IMR-90 (cell line): ENCODE measurements around the gene ABCC4. TPM values are rescaled to one million over a fixed set of nuclear protein-coding genes. Genes with fewer than 3 reads are reported as not detected.

Source experiments
- ATAC-seq: fragments of 200-7000 bp; cut with Tn5 transposase; 2 replicates; pipeline ENCODE4 v1.9.1; 2020; ENCODE audit warnings: low read depth, mild to moderate bottlenecking, moderate library complexity
- BruUV-seq: library from RNA; stranded (reverse); fragments of 400-500 nt; replicated peaks from 2 replicates; lab custom pipeline; 2021; lab: Mats Ljungman, UMichigan
- CTCF ChIA-PET: fragments of 300-600 bp; formaldehyde crosslinking; extraction: SDS; loops from one replicate; lab custom pipeline; 2021; ENCODE audit warnings: antibody characterized with exemption; lab: Yijun Ruan, JAX
- POLR2A ChIA-PET: fragments of 300-600 bp; sonication (Branson Sonifier 250); formaldehyde crosslinking; loops from one replicate; lab custom pipeline; 2022; ENCODE audit warnings: antibody characterized with exemption; ENCODE audit not compliant: unreplicated experiment; lab: Charles Lee
- DNase-seq: peaks from one replicate; pipeline ENCODE4 v3.0.0; 2013
- H2AFZ ChIP-seq: replicated peaks from 2 replicates; pipeline ENCODE3; 2013; ENCODE audit warnings: low read length, mild to moderate bottlenecking; ENCODE audit not compliant: poor library complexity
- H2AK5ac ChIP-seq: 2 replicates; pipeline ENCODE4 v1.6.1; 2013; ENCODE audit warnings: low read depth, low read length, inconsistent platforms
- H2AK9ac ChIP-seq: replicated peaks from 2 replicates; pipeline ENCODE3; 2013; ENCODE audit warnings: mild to moderate bottlenecking, low read depth, low read length, moderate library complexity; ENCODE audit not compliant: poor library complexity
- H2BK120ac ChIP-seq: 2 replicates; pipeline ENCODE4 v1.6.1; 2013; ENCODE audit warnings: low read depth, low read length, inconsistent platforms
- H2BK15ac ChIP-seq: 3 replicates; pipeline ENCODE4 v1.6.1; 2013; ENCODE audit warnings: low read depth, low read length, inconsistent platforms
- H2BK20ac ChIP-seq: 2 replicates; pipeline ENCODE4 v1.6.1; 2013; ENCODE audit warnings: low read depth, mild to moderate bottlenecking, inconsistent platforms, low read length, moderate library complexity
- H2BK5ac ChIP-seq: 2 replicates; pipeline ENCODE4 v1.6.1; 2013; ENCODE audit warnings: mild to moderate bottlenecking, low read depth, low read length, inconsistent platforms; ENCODE audit not compliant: poor library complexity, severe bottlenecking
- H3K14ac ChIP-seq: replicated peaks from 2 replicates; pipeline ENCODE4 v1.6.1; 2013; ENCODE audit warnings: low read depth, low read length, inconsistent platforms
- H3K18ac ChIP-seq: 2 replicates; pipeline ENCODE4 v1.6.1; 2013; ENCODE audit warnings: low read depth, low read length, control low read depth
- H3K23ac ChIP-seq: 2 replicates; pipeline ENCODE4 v1.6.1; 2013; ENCODE audit warnings: low read depth, low read length, inconsistent platforms
- H3K27ac ChIP-seq: 2 replicates; pipeline ENCODE4 v1.5.1; 2013; ENCODE audit warnings: mild to moderate bottlenecking, control low read depth, low read length; ENCODE audit not compliant: insufficient read depth
- H3K27me3 ChIP-seq: 2 replicates; pipeline ENCODE4 v1.6.1; 2013; ENCODE audit warnings: low read length; ENCODE audit not compliant: control insufficient read depth, insufficient read depth
- H3K36me3 ChIP-seq: 2 replicates; pipeline ENCODE4 v1.6.1; 2013; ENCODE audit warnings: low read length, mixed read lengths; ENCODE audit not compliant: control insufficient read depth, insufficient read depth
- H3K4ac ChIP-seq: 2 replicates; pipeline ENCODE4 v1.6.1; 2013; ENCODE audit warnings: low read depth, low read length, inconsistent platforms
- H3K4me1 ChIP-seq: 2 replicates; pipeline ENCODE4 v1.6.1; 2013; ENCODE audit warnings: low read length, mixed read lengths; ENCODE audit not compliant: control insufficient read depth, insufficient read depth
- H3K4me2 ChIP-seq: 2 replicates; pipeline ENCODE4 v1.6.1; 2013; ENCODE audit warnings: low read depth, mild to moderate bottlenecking, control low read depth, low read length, moderate library complexity
- H3K4me3 ChIP-seq: 2 replicates; pipeline ENCODE4 v1.5.1; 2013; ENCODE audit warnings: low read depth, mild to moderate bottlenecking, control low read depth, low read length, moderate library complexity; ENCODE audit not compliant: insufficient read depth
- H3K56ac ChIP-seq: 2 replicates; pipeline ENCODE4 v1.6.1; 2013; ENCODE audit warnings: low read length, inconsistent platforms; ENCODE audit not compliant: insufficient read depth; ENCODE audit errors: extremely low read depth
- H3K79me1 ChIP-seq, 2 experiments: 2 replicates each; pipeline ENCODE4 v1.6.1; 2013; ENCODE audit warnings: low read length in 2 of 2, inconsistent platforms in 1 of 2, low read depth in 1 of 2
- H3K9ac ChIP-seq: 2 replicates; pipeline ENCODE4 v1.6.1; 2013; ENCODE audit warnings: low read depth, low read length, control low read depth
- H3K9me1 ChIP-seq: 2 replicates; pipeline ENCODE4 v1.6.1; 2013; ENCODE audit warnings: low read length, inconsistent platforms; ENCODE audit not compliant: insufficient read depth
- H3K9me3 ChIP-seq: 2 replicates; pipeline ENCODE4 v1.6.1; 2013; ENCODE audit warnings: low read length; ENCODE audit not compliant: control insufficient read depth, insufficient read depth
- H4K20me1 ChIP-seq: 2 replicates; pipeline ENCODE4 v1.6.1; 2013; ENCODE audit warnings: low read length, inconsistent platforms; ENCODE audit not compliant: insufficient read depth
- H4K5ac ChIP-seq: 2 replicates; pipeline ENCODE4 v1.6.1; 2013; ENCODE audit warnings: mild to moderate bottlenecking, low read depth, low read length, control low read depth
- H4K8ac ChIP-seq, 2 experiments: 2 replicates each; pipeline ENCODE4 v1.6.1; 2013; ENCODE audit warnings: low read depth in 2 of 2, low read length in 2 of 2, control low read depth in 1 of 2, inconsistent platforms in 1 of 2
- H4K91ac ChIP-seq: 2 replicates; pipeline ENCODE4 v1.6.1; 2013; ENCODE audit warnings: low read depth, low read length, inconsistent platforms; ENCODE audit not compliant: insufficient read depth
- BHLHE40 ChIP-seq: fragments of 150-350 bp; IDR thresholded peaks from 2 replicates; pipeline ENCODE4 v1.6.1; 2016; ENCODE audit warnings: mild to moderate bottlenecking, low read depth, low read length
- CEBPB ChIP-seq: IDR thresholded peaks from 2 replicates; pipeline ENCODE4 v1.6.1; 2012; ENCODE audit warnings: low read depth, low read length, improper control_type of control experiment
- CHD1 ChIP-seq: IDR thresholded peaks from 2 replicates; pipeline ENCODE4 v1.6.1; 2012; ENCODE audit warnings: low read depth, low read length, improper control_type of control experiment
- CTCF ChIP-seq: conservative IDR thresholded peaks from 2 replicates; pipeline ENCODE4 v1.5.1; 2012; ENCODE audit warnings: mild to moderate bottlenecking, low read depth, low read length, improper control_type of control experiment
- ELK1 ChIP-seq: fragments of 150-350 bp; IDR thresholded peaks from 2 replicates; pipeline ENCODE4 v1.6.1; 2016; ENCODE audit warnings: low read depth, mild to moderate bottlenecking, low read length, moderate library complexity, borderline replicate concordance
- MAFK ChIP-seq: IDR thresholded peaks from 2 replicates; pipeline ENCODE4 v1.6.1; 2012; ENCODE audit warnings: low read depth, low read length, improper control_type of control experiment
- MAZ ChIP-seq: IDR thresholded peaks from 2 replicates; pipeline ENCODE4 v1.6.1; 2012; ENCODE audit warnings: low read depth, mild to moderate bottlenecking, low read length, improper control_type of control experiment, moderate library complexity, borderline replicate concordance
- MXI1 ChIP-seq: IDR thresholded peaks from 2 replicates; pipeline ENCODE4 v1.6.1; 2012; ENCODE audit warnings: low read depth, mild to moderate bottlenecking, low read length, moderate library complexity, borderline replicate concordance
- NFE2L2 ChIP-seq: fragments of 150-350 bp; IDR thresholded peaks from 2 replicates; pipeline ENCODE4 v1.6.1; 2016; ENCODE audit warnings: low read depth, mild to moderate bottlenecking, low read length
- RAD21 ChIP-seq: IDR thresholded peaks from 2 replicates; pipeline ENCODE4 v1.6.1; 2012; ENCODE audit warnings: low read length, improper control_type of control experiment
- RCOR1 ChIP-seq: IDR thresholded peaks from 2 replicates; pipeline ENCODE4 v1.6.1; 2012; ENCODE audit warnings: mild to moderate bottlenecking, low read length, improper control_type of control experiment; ENCODE audit not compliant: insufficient replicate concordance
- USF2 ChIP-seq: fragments of 150-350 bp; IDR thresholded peaks from 2 replicates; pipeline ENCODE4 v1.6.1; 2017; ENCODE audit warnings: mild to moderate bottlenecking, antibody characterized with exemption, low read length, low read depth
- WGBS, 2 experiments: methylation state at CpG; one replicate each; pipeline versions ENCODE4 v1.1.5 to v1.1.7; 2013; ENCODE audit warnings: missing lambda C conversion rate in 2 of 2; ENCODE audit not compliant: insufficient read length in 1 of 2; ENCODE audit errors: extremely low coverage in 2 of 2; 5-methylcytosine and 5-hydroxymethylcytosine counted together
- dilution Hi-C: fragments of 300-500 bp; cut with HindIII; formaldehyde crosslinking; loops from one replicate; pipeline ENCODE4 v1.14.3; 2018; ENCODE audit warnings: low sequenced_read_pairs; ENCODE audit not compliant: unreplicated experiment
- in situ Hi-C: fragments of 300-500 bp; cut with MboI; formaldehyde crosslinking; loops from 3 replicates; pipeline ENCODE4 v1.14.3; 2019; ENCODE audit warnings: low sequenced_read_pairs, inconsistent platforms, mixed read lengths
- intact Hi-C: fragments of 100-400 bp; cut with micrococcal nuclease; formaldehyde crosslinking; loops from 2 replicates; pipeline ENCODE4 v1.10.0; 2022
- polyA plus RNA-seq, 3 experiments: library from polyadenylated mRNA; depleted of rRNA; stranded (reverse); fragments of >200 nt; gene quantifications; 2 replicates each; pipeline ENCODE4 v1.2.3, GENCODE V29; 2012; ENCODE audit warnings: low replicate concordance in 1 of 3
- total RNA-seq: library from RNA; depleted of rRNA; stranded (reverse); fragments of >200 nt; gene quantifications from 2 replicates; pipeline ENCODE4 v1.2.3, GENCODE V29; 2012

ABCC4 gene
- total and polyA plus RNA-seq, 2 of the 4 experiments (the other 2 are of a cell fraction), result 16.6 to 41.4 TPM

- no peak overlapping the region for H3K9ac ChIP-seq
- H2AFZ ChIP-seq, result no peak overlapping the region
- no peak overlapping the region for H4K5ac ChIP-seq
- H3K56ac ChIP-seq, result no peak overlapping the region
- no peak overlapping the region for H3K4ac ChIP-seq
- no peak overlapping the region for H3K27ac ChIP-seq
- H3K14ac ChIP-seq, result no peak overlapping the region
- intact Hi-C loops (no loop called here), in situ Hi-C loops (no loop called here), dilution Hi-C loops (no loop called here)
- no peak overlapping the region for H4K91ac ChIP-seq
- H2BK5ac ChIP-seq, result no peak overlapping the region
- BruUV-seq, result no TSS peak
- no peaks in the 10 kb centered on the region for H3K9me3 ChIP-seq
- no peak overlapping the region for H3K23ac ChIP-seq
- DNase-seq (no peak), ATAC-seq (no peak)
- H3K9me1 ChIP-seq, result peaks cover 25% of the 10 kb centered on the region
- H2BK15ac ChIP-seq, result no peak overlapping the region
- no peak overlapping the region for H3K4me2 ChIP-seq
- peaks cover 42 to 80% of the 10 kb centered on the region in 2 experiments for H3K79me1 ChIP-seq
- no peak overlapping the region for H2AK5ac ChIP-seq
- H2BK20ac ChIP-seq, result no peak overlapping the region
- TF ChIP-seq RCOR1 (no peak), RAD21 (no peak), BHLHE40 (no peak), MAFK (no peak), MXI1 (no peak), MAZ (no peak), NFE2L2 (no peak), CHD1 (no peak), USF2 (no peak), ELK1 (no peak), CEBPB (no peak), CTCF (no peak)
- ChIA-PET POLR2A (no interaction called here), CTCF (no interaction called here)
- peaks cover 14% of the 10 kb centered on the region for H3K36me3 ChIP-seq
- H3K27me3 ChIP-seq, result no peaks in the 10 kb centered on the region
- H2AK9ac ChIP-seq, result no peak overlapping the region
- H2BK120ac ChIP-seq, result no peak overlapping the region
- no CpG with 5 or more reads among the region's 4 CpGs for WGBS, 2 experiments
- H3K4me1 ChIP-seq, result peaks cover 6% of the 10 kb centered on the region
- H4K20me1 ChIP-seq, result peaks cover 43% of the 10 kb centered on the region
- no peak overlapping the region for H4K8ac ChIP-seq
- no peak overlapping the region for H3K18ac ChIP-seq
- H3K4me3 ChIP-seq, result no peak overlapping the region
Measured at GRCh38 chr13:95289020-95289444, 12.2 kb downstream of the ABCC4 start.
